ENCODE results near the gene LDB2. TPM values are rescaled to one million over a fixed set of nuclear protein-coding genes. Genes with fewer than 3 reads are reported as not detected.

Gene LDB2
- total RNA-seq, 1 experiment from 2014 or later, result not detected

GRCh38 chr4:16817286-16817685 is 81.2 kb downstream of the LDB2 start:
- H4K20me1 ChIP-seq (ENCODE audit: insufficient read depth, low read depth, low read length), result no peaks in the 10 kb centered on the region
- H3K27ac ChIP-seq (ENCODE audit: low read length), result no peak overlapping the region
- H2AFZ ChIP-seq (ENCODE audit: low read length), result no peak overlapping the region
- H3K4me3 ChIP-seq (ENCODE audit: low read length), result no peak overlapping the region
- H3K9me2 ChIP-seq (replicated peaks; ENCODE audit: insufficient read depth, low read length), result no peaks in the 10 kb centered on the region
- no peaks in the 10 kb centered on the region for H3K4me1 ChIP-seq (ENCODE audit: low read length)
- H3K27me3 ChIP-seq (ENCODE audit: low read length), result no peaks in the 10 kb centered on the region
- no peaks in the 10 kb centered on the region for H3K9me3 ChIP-seq (ENCODE audit: low read length)
- no peaks in the 10 kb centered on the region for H3K36me3 ChIP-seq (ENCODE audit: insufficient read depth, low read length)
- no peaks in the 10 kb centered on the region for H3K79me2 ChIP-seq (ENCODE audit: low read length)
- H3K9ac ChIP-seq (ENCODE audit: low read length), result no peak overlapping the region
- no peak overlapping the region for H3K4me2 ChIP-seq (ENCODE audit: low read depth, low read length, poor library complexity, severe bottlenecking)
- no peak for DNase-seq

DNA sequence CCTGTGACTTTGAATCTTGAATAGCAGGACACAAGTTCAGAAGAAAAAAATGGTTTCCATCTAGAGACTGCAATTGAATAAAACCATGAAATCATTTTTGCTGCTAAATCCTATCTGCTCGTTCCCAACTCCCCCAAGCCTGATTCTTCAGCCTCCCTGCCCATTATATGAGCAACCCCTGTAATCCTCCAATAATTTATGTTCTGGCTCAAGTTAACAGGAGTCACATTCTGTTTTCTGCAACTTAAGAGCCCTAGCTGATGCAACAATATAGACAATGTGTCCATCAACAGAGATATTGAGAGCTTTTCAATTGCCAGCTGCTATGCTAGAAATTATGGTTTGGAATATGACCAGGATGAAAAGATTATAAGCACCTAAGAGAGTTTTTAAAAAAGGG is 84.1 kb downstream of the LDB2 start:
- H3K36me3 ChIP-seq (ENCODE audit: insufficient read depth, low read length), result no peaks in the 10 kb centered on the region
- H3K79me2 ChIP-seq (ENCODE audit: low read length), result no peaks in the 10 kb centered on the region
- no peak overlapping the region for H3K27ac ChIP-seq (ENCODE audit: low read length)
- H3K9me3 ChIP-seq (ENCODE audit: low read length), result no peaks in the 10 kb centered on the region
- H2AFZ ChIP-seq (ENCODE audit: low read length), result no peak overlapping the region
- no peak overlapping the region for H3K4me3 ChIP-seq (ENCODE audit: low read length)
- no peaks in the 10 kb centered on the region for H3K4me1 ChIP-seq (ENCODE audit: low read length)
- H4K20me1 ChIP-seq (ENCODE audit: insufficient read depth, low read depth, low read length), result no peaks in the 10 kb centered on the region
- no peak overlapping the region for H3K4me2 ChIP-seq (ENCODE audit: low read depth, low read length, poor library complexity, severe bottlenecking)
- H3K27me3 ChIP-seq (ENCODE audit: low read length), result no peaks in the 10 kb centered on the region
- no peak for DNase-seq
- no peak overlapping the region for H3K9ac ChIP-seq (ENCODE audit: low read length)
- H3K9me2 ChIP-seq (replicated peaks; ENCODE audit: insufficient read depth, low read length), result no peaks in the 10 kb centered on the region

DNA sequence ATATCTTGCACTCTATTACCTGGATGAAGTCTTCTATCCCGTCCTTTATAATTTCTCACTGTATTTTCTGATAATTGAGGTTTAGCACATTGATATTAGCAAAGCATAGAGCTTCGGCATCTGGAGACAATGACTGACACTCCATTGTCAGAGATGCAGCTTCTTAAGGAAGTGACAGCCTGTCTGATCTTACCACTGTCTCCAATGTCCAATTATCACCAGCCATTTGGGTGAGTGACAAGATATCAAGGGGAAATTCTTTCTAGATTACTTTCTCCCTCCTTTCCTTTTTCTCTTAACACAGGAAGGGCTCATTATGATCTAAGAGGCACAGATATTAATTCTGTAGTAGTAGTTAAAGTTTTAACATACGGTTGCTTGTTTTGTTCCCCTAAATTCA is 86.4 kb downstream of the LDB2 start:
- no peak overlapping the region for H3K4me2 ChIP-seq (ENCODE audit: low read depth, low read length, poor library complexity, severe bottlenecking)
- H3K4me1 ChIP-seq (ENCODE audit: low read length), result no peaks in the 10 kb centered on the region
- no peak overlapping the region for H2AFZ ChIP-seq (ENCODE audit: low read length)
- no peak overlapping the region for H3K4me3 ChIP-seq (ENCODE audit: low read length)
- no peaks in the 10 kb centered on the region for H3K79me2 ChIP-seq (ENCODE audit: low read length)
- no peaks in the 10 kb centered on the region for H3K36me3 ChIP-seq (ENCODE audit: insufficient read depth, low read length)
- no peak overlapping the region for H3K27ac ChIP-seq (ENCODE audit: low read length)
- H3K9ac ChIP-seq (ENCODE audit: low read length), result no peak overlapping the region
- no peak for DNase-seq
- H3K27me3 ChIP-seq (ENCODE audit: low read length), result no peaks in the 10 kb centered on the region
- H3K9me3 ChIP-seq (ENCODE audit: low read length), result no peaks in the 10 kb centered on the region
- no peaks in the 10 kb centered on the region for H3K9me2 ChIP-seq (replicated peaks; ENCODE audit: insufficient read depth, low read length)
- H4K20me1 ChIP-seq (ENCODE audit: insufficient read depth, low read depth, low read length), result no peaks in the 10 kb centered on the region

GRCh38 chr4:16809943-16810342 is 88.5 kb downstream of the LDB2 start:
- no peaks in the 10 kb centered on the region for H3K27me3 ChIP-seq (ENCODE audit: low read length)
- no peak overlapping the region for H3K27ac ChIP-seq (ENCODE audit: low read length)
- H3K9me2 ChIP-seq (replicated peaks; ENCODE audit: insufficient read depth, low read length), result no peaks in the 10 kb centered on the region
- no peaks in the 10 kb centered on the region for H3K79me2 ChIP-seq (ENCODE audit: low read length)
- no peaks in the 10 kb centered on the region for H3K36me3 ChIP-seq (ENCODE audit: insufficient read depth, low read length)
- H3K4me3 ChIP-seq (ENCODE audit: low read length), result no peak overlapping the region
- no peaks in the 10 kb centered on the region for H4K20me1 ChIP-seq (ENCODE audit: insufficient read depth, low read depth, low read length)
- DNase-seq, result no peak
- H3K4me1 ChIP-seq (ENCODE audit: low read length), result no peaks in the 10 kb centered on the region
- no peaks in the 10 kb centered on the region for H3K9me3 ChIP-seq (ENCODE audit: low read length)
- H3K9ac ChIP-seq (ENCODE audit: low read length), result no peak overlapping the region
- no peak overlapping the region for H3K4me2 ChIP-seq (ENCODE audit: low read depth, low read length, poor library complexity, severe bottlenecking)
- H2AFZ ChIP-seq (ENCODE audit: low read length), result no peak overlapping the region

GRCh38 chr4:16809064-16809463 is 89.4 kb downstream of the LDB2 start:
- Histone ChIP-seq H3K4me2 (ENCODE audit: low read depth, low read length, poor library complexity, severe bottlenecking) (no peak overlapping the region), H3K9ac (ENCODE audit: low read length) (no peak overlapping the region), H3K9me3 (ENCODE audit: low read length) (no peaks in the 10 kb centered on the region), H3K27ac (ENCODE audit: low read length) (no peak overlapping the region), H4K20me1 (ENCODE audit: insufficient read depth, low read depth, low read length) (no peaks in the 10 kb centered on the region), H3K79me2 (ENCODE audit: low read length) (no peaks in the 10 kb centered on the region), H2AFZ (ENCODE audit: low read length) (no peak overlapping the region), H3K9me2 (replicated peaks; ENCODE audit: insufficient read depth, low read length) (no peaks in the 10 kb centered on the region), H3K27me3 (ENCODE audit: low read length) (no peaks in the 10 kb centered on the region), H3K4me3 (ENCODE audit: low read length) (no peak overlapping the region), H3K4me1 (ENCODE audit: low read length) (no peaks in the 10 kb centered on the region), H3K36me3 (ENCODE audit: insufficient read depth, low read length) (no peaks in the 10 kb centered on the region)
- no peak for DNase-seq

DNA sequence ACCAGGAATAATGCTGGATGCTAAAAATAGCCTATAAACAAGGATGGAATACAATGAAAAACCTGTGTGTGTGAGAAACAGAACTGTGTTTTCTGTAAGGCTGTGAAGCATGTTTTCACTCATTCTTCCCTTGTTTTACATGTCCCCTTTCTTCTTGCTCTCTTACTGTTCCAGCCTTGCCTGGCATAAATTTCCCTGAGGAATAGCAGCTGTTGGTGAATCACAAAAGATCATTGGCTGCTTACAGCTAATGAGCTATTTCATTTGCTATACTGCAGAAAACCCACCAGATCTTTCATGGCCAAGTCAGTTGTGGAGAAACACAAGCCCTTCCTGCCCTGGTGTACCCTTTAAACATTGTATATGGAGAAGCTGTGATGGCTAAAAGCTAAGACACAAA is 91.1 kb downstream of the LDB2 start:
- Histone ChIP-seq H3K36me3 (ENCODE audit: insufficient read depth, low read length) (no peaks in the 10 kb centered on the region), H3K4me3 (ENCODE audit: low read length) (no peak overlapping the region), H3K9ac (ENCODE audit: low read length) (no peak overlapping the region), H3K9me3 (ENCODE audit: low read length) (no peaks in the 10 kb centered on the region), H3K4me2 (ENCODE audit: low read depth, low read length, poor library complexity, severe bottlenecking) (no peak overlapping the region), H2AFZ (ENCODE audit: low read length) (no peak overlapping the region), H3K4me1 (ENCODE audit: low read length) (no peaks in the 10 kb centered on the region), H3K27ac (ENCODE audit: low read length) (no peak overlapping the region), H3K9me2 (replicated peaks; ENCODE audit: insufficient read depth, low read length) (no peaks in the 10 kb centered on the region), H3K79me2 (ENCODE audit: low read length) (no peaks in the 10 kb centered on the region), H4K20me1 (ENCODE audit: insufficient read depth, low read depth, low read length) (no peaks in the 10 kb centered on the region), H3K27me3 (ENCODE audit: low read length) (no peaks in the 10 kb centered on the region)
- DNase-seq, result no peak

GRCh38 chr4:16804581-16804980 is 93.9 kb downstream of the LDB2 start:
- Histone ChIP-seq H3K4me1 (ENCODE audit: low read length) (no peaks in the 10 kb centered on the region), H3K27ac (ENCODE audit: low read length) (no peak overlapping the region), H3K9me2 (replicated peaks; ENCODE audit: insufficient read depth, low read length) (no peaks in the 10 kb centered on the region), H3K79me2 (ENCODE audit: low read length) (no peaks in the 10 kb centered on the region), H2AFZ (ENCODE audit: low read length) (no peak overlapping the region), H3K9ac (ENCODE audit: low read length) (no peak overlapping the region), H3K4me3 (ENCODE audit: low read length) (no peak overlapping the region), H3K4me2 (ENCODE audit: low read depth, low read length, poor library complexity, severe bottlenecking) (no peak overlapping the region), H4K20me1 (ENCODE audit: insufficient read depth, low read depth, low read length) (no peaks in the 10 kb centered on the region), H3K27me3 (ENCODE audit: low read length) (no peaks in the 10 kb centered on the region), H3K36me3 (ENCODE audit: insufficient read depth, low read length) (no peaks in the 10 kb centered on the region), H3K9me3 (ENCODE audit: low read length) (no peaks in the 10 kb centered on the region)
- no peak for DNase-seq

DNA sequence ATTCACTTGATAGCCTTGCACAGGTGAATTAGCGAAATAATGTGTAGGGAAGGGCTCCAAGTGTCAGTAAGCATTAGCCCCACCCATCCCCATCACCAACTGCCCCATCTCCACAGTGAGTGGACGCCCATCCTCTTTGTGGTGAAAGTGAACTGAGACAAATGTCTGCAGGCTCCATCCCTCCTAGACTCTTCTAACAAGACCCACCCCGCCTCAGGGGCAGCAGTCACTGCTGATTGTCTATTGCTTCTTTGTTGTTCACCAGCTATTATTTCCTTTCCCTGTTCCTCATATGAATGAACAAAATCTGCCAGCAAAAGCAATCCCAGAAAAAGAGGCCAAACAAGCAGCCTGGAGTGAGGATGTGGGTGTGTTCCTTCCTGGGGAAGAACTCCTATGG is 96.4 kb downstream of the LDB2 start:
- Histone ChIP-seq H3K79me2 (ENCODE audit: low read length) (no peaks in the 10 kb centered on the region), H3K9me2 (replicated peaks; ENCODE audit: insufficient read depth, low read length) (no peaks in the 10 kb centered on the region), H3K4me2 (ENCODE audit: low read depth, low read length, poor library complexity, severe bottlenecking) (no peak overlapping the region), H3K4me1 (ENCODE audit: low read length) (no peaks in the 10 kb centered on the region), H4K20me1 (ENCODE audit: insufficient read depth, low read depth, low read length) (no peaks in the 10 kb centered on the region), H2AFZ (ENCODE audit: low read length) (no peak overlapping the region), H3K27ac (ENCODE audit: low read length) (no peak overlapping the region), H3K36me3 (ENCODE audit: insufficient read depth, low read length) (no peaks in the 10 kb centered on the region), H3K9me3 (ENCODE audit: low read length) (no peaks in the 10 kb centered on the region), H3K9ac (ENCODE audit: low read length) (no peak overlapping the region), H3K27me3 (ENCODE audit: low read length) (no peaks in the 10 kb centered on the region), H3K4me3 (ENCODE audit: low read length) (no peak overlapping the region)
- DNase-seq, result no peak

- H3K27me3 ChIP-seq (ENCODE audit: low read length), result no peaks in the 10 kb centered on the region
- H3K27ac ChIP-seq (ENCODE audit: low read length), result no peak overlapping the region
Observed at GRCh38 chr4:16801356-16801755, 97.1 kb downstream of the LDB2 start.

More at GRCh38 chr4:16801356-16801755, 97.1 kb downstream of the LDB2 start:
- no peak overlapping the region for H3K9ac ChIP-seq (ENCODE audit: low read length)
- no peaks in the 10 kb centered on the region for H3K36me3 ChIP-seq (ENCODE audit: insufficient read depth, low read length)
- H3K79me2 ChIP-seq (ENCODE audit: low read length), result no peaks in the 10 kb centered on the region
- H3K4me2 ChIP-seq (ENCODE audit: low read depth, low read length, poor library complexity, severe bottlenecking), result no peak overlapping the region
- H3K4me3 ChIP-seq (ENCODE audit: low read length), result no peak overlapping the region
- H3K4me1 ChIP-seq (ENCODE audit: low read length), result no peaks in the 10 kb centered on the region
- no peak overlapping the region for H2AFZ ChIP-seq (ENCODE audit: low read length)
- no peaks in the 10 kb centered on the region for H3K9me3 ChIP-seq (ENCODE audit: low read length)
- H3K9me2 ChIP-seq (replicated peaks; ENCODE audit: insufficient read depth, low read length), result no peaks in the 10 kb centered on the region
- DNase-seq, result no peak
- H4K20me1 ChIP-seq (ENCODE audit: insufficient read depth, low read depth, low read length), result no peaks in the 10 kb centered on the region
